Measurements from ENCODE around the gene ZNF689. TPM values are rescaled to one million over a fixed set of nuclear protein-coding genes. Genes with fewer than 3 reads are reported as not detected.

The ZNF689 gene
- total and polyA plus RNA-seq, 2 of the 4 experiments (the other 2 are of a cell fraction) = 2.7 to 2.9 TPM

DNA sequence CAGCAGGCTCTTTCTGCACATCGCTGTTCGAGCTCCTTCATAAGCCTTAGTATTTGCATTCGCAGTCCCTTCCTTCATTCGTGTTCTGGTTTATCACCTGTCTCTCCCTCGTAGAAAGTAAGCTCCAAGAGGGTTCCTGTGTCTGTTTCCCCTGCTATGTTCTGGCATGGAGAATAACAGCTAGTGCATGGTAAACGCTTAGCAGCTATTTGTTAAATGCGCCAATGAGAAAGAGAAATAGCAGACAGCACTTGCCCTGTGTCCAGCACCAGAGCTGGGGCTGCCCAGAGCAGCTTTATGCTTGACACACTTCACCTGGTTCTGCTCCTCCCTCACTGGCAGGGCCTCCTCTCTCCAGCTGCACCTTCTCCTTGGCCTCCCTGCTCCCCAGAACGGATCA, 44.2 kb downstream of the ZNF689 start:
- H3K36me3 ChIP-seq (ENCODE audit: control insufficient read depth, insufficient read depth, low read length) = no peaks in the 10 kb centered on the region
- H3K4ac ChIP-seq (ENCODE audit: low read depth, low read length) = no peak overlapping the region
- H3K79me1 ChIP-seq (ENCODE audit: low read depth in 1 of 2, low read length in 2 of 2) = peaks cover 2 to 14% of the 10 kb centered on the region in 2 experiments; a peak in 3 of 4 replicates
- no peak overlapping the region for H3K56ac ChIP-seq (ENCODE audit: extremely low read depth, insufficient read depth, low read length)
- no peak overlapping the region for H3K23ac ChIP-seq (ENCODE audit: low read depth, low read length)
- 74% methylated on average over 3 of the region's 8 CpGs; no CpG with 5 or more reads in 1 of the 2 experiments for WGBS, 2 experiments (ENCODE audit: extremely low coverage in 2 of 2, insufficient read length in 1 of 2)
- H4K20me1 ChIP-seq (ENCODE audit: insufficient read depth, low read length) = no peaks in the 10 kb centered on the region
- no peak overlapping the region for H4K91ac ChIP-seq (ENCODE audit: insufficient read depth, low read depth, low read length)
- no peak overlapping the region for H2BK15ac ChIP-seq (ENCODE audit: low read depth, low read length)
- no peak overlapping the region for H4K5ac ChIP-seq (ENCODE audit: low read depth, low read length)
- H3K18ac ChIP-seq (ENCODE audit: low read depth, low read length) = no peak overlapping the region
- no peak overlapping the region for H2AK9ac ChIP-seq (replicated peaks; ENCODE audit: low read depth, low read length, poor library complexity)
- H2BK5ac ChIP-seq (ENCODE audit: low read depth, low read length, poor library complexity, severe bottlenecking) = no peak overlapping the region
- no peak overlapping the region for H3K4me2 ChIP-seq (ENCODE audit: low read depth, low read length)
- ChIA-PET CTCF (no interaction called here), POLR2A (ENCODE audit: unreplicated experiment) (no interaction called here)
- BruUV-seq (replicated peaks) = no TSS peak
- TF ChIP-seq BHLHE40 (IDR thresholded peaks at IDR 0.05; ENCODE audit: low read depth, low read length) (no peak), MXI1 (IDR thresholded peaks at IDR 0.05; ENCODE audit: borderline replicate concordance, low read depth, low read length) (no peak), FOS (IDR thresholded peaks at IDR 0.05; ENCODE audit: low read depth, low read length) (no peak), USF2 (IDR thresholded peaks at IDR 0.05; ENCODE audit: low read depth, low read length) (no peak), MAZ (IDR thresholded peaks at IDR 0.05; ENCODE audit: borderline replicate concordance, low read depth, low read length) (no peak), ELK1 (IDR thresholded peaks at IDR 0.05; ENCODE audit: borderline replicate concordance, low read depth, low read length) (no peak), SMC3 (IDR thresholded peaks at IDR 0.05; ENCODE audit: low read depth, low read length) (no peak), CEBPB (IDR thresholded peaks at IDR 0.05; ENCODE audit: low read depth, low read length) (no peak), NFE2L2 (IDR thresholded peaks at IDR 0.05; ENCODE audit: low read depth, low read length) (no peak), MAFK (IDR thresholded peaks at IDR 0.05; ENCODE audit: low read depth, low read length) (no peak)
- TF ChIP-seq, protein P1, sequence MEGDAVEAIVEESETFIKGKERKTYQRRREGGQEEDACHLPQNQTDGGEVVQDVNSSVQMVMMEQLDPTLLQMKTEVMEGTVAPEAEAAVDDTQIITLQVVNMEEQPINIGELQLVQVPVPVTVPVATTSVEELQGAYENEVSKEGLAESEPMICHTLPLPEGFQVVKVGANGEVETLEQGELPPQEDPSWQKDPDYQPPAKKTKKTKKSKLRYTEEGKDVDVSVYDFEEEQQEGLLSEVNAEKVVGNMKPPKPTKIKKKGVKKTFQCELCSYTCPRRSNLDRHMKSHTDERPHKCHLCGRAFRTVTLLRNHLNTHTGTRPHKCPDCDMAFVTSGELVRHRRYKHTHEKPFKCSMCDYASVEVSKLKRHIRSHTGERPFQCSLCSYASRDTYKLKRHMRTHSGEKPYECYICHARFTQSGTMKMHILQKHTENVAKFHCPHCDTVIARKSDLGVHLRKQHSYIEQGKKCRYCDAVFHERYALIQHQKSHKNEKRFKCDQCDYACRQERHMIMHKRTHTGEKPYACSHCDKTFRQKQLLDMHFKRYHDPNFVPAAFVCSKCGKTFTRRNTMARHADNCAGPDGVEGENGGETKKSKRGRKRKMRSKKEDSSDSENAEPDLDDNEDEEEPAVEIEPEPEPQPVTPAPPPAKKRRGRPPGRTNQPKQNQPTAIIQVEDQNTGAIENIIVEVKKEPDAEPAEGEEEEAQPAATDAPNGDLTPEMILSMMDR (conservative IDR thresholded peaks at IDR 0.05; ENCODE audit: low read depth, low read length) = no peak
- H3K4me3 ChIP-seq (ENCODE audit: insufficient read depth, low read depth, low read length) = no peak overlapping the region
- no peak overlapping the region for H2BK120ac ChIP-seq (ENCODE audit: low read depth, low read length)
- DNase-seq (no peak), ATAC-seq (ENCODE audit: low read depth) (no peak)
- H3K9me3 ChIP-seq (ENCODE audit: control insufficient read depth, insufficient read depth, low read length) = no peaks in the 10 kb centered on the region
- no peak overlapping the region for H3K27ac ChIP-seq (ENCODE audit: insufficient read depth, low read length)
- H2AFZ ChIP-seq (replicated peaks; ENCODE audit: low read length, poor library complexity) = no peak overlapping the region
- peaks cover 6% of the 10 kb centered on the region; the same call in 1 of the 2 replicates for H3K27me3 ChIP-seq (ENCODE audit: control insufficient read depth, insufficient read depth, low read length)
- peaks cover 8% of the 10 kb centered on the region for H3K4me1 ChIP-seq (ENCODE audit: control insufficient read depth, insufficient read depth, low read length)
- no peak overlapping the region for H3K14ac ChIP-seq (replicated peaks; ENCODE audit: low read depth, low read length)
- H4K8ac ChIP-seq (ENCODE audit: low read depth in 2 of 2, low read length in 2 of 2) = no peak overlapping the region
- intact Hi-C loops (cut with micrococcal nuclease) = no loop called here
- no peak overlapping the region for H2BK20ac ChIP-seq (ENCODE audit: low read depth, low read length)
- no peaks in the 10 kb centered on the region for H3K9me1 ChIP-seq (ENCODE audit: insufficient read depth, low read length)
- no peak overlapping the region for H3K9ac ChIP-seq (ENCODE audit: low read depth, low read length)
- no peak overlapping the region for H2AK5ac ChIP-seq (ENCODE audit: low read depth, low read length)
- in situ Hi-C loops (cut with MboI; ENCODE audit: low sequenced_read_pairs) = no loop called here
- dilution Hi-C loops (cut with HindIII; ENCODE audit: low sequenced_read_pairs, unreplicated experiment) = no loop called here

All from IMR-90 (cell line).